GM21390 (cell line): ENCODE results near the gene ITGA2.

Experiments
- ATAC-seq: cut with Tn5 transposase; IDR thresholded peaks from one replicate; pipeline ENCODE4 v1.9.1; 2021; ENCODE audit not compliant: unreplicated experiment

The ITGA2 gene

GRCh38 chr5:53053364-53053763 lies 64.2 kb downstream of the ITGA2 start:
- no peak for ATAC-seq

DNA sequence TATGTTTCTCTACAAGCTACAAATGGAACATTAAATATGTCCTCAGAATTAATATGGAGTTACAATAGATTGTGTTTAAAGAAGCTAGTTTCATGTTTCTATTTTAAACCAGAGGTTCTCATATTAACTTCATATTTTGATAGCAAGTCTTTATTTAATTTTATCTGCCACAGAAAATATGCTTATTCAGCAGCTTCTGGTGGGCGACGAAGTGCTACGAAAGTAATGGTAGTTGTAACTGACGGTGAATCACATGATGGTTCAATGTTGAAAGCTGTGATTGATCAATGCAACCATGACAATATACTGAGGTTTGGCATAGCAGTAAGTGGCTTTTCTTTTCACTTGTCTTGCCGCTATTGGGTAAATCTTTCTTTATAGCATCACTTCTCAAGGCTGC lies 66.2 kb downstream of the ITGA2 start:
- ATAC-seq, result no peak

- ATAC-seq, result no peak
These were observed 70.1 kb downstream of the ITGA2 start for GRCh38 chr5:53059281-53059680.

- no peak for ATAC-seq
These were observed 74.0 kb downstream of the ITGA2 start for GRCh38 chr5:53063176-53063575.

DNA sequence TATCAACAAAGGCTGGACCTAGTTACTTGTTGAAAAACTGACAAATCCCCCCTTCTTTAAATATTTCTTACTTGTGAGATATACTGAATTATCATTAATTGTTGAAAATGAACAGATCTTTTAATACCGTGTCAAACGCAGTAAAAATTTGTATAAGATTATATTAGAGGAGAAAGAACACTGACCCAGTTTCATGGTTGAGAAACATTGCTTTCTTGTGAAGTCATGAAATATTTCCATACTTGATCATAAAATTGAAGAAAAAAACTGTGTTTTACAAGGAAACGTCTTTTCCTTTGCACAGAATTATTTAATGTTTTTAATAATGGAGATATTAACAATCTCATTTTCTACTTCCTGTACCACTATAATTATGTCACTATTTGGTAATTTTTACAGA lies 74.6 kb downstream of the ITGA2 start:
- ATAC-seq, result no peak

DNA sequence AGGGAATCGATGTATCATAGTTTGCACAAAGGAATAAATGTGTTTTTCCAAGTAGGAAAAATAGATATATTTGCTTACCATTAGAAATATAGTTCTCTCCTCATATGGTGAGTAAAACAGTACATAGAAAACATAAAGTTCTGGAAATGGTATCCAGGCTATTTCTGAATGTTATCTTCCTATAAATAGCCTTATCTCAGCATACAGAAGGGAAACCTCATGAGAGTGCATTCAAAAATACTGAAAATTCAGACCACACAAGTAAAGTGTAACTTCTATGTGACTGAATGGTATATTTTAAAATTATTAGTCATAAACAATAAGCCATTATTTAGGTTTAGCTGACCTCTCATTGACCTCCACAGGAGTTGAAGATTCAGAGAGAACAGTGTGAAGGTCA lies 76.9 kb downstream of the ITGA2 start:
- no peak for ATAC-seq

DNA sequence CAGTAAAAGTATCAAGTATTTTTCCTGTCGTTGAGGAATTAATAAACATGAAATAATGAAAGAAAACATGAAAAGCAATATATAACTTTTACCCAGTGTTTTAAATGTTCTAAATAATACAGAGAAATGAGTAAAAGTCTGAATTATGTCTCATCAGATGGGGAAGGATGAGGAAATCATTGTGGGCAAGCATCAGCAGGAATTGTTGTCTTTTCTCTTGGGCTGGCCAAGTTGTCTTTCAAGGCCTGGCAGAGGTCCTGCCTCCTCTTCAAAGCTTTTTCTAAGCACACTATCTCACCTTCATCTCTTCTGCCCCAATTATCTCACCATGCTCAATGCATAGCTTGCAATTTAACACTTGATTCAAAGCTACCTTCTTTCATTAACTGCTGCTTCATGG lies 78.5 kb downstream of the ITGA2 start:
- no peak for ATAC-seq

DNA sequence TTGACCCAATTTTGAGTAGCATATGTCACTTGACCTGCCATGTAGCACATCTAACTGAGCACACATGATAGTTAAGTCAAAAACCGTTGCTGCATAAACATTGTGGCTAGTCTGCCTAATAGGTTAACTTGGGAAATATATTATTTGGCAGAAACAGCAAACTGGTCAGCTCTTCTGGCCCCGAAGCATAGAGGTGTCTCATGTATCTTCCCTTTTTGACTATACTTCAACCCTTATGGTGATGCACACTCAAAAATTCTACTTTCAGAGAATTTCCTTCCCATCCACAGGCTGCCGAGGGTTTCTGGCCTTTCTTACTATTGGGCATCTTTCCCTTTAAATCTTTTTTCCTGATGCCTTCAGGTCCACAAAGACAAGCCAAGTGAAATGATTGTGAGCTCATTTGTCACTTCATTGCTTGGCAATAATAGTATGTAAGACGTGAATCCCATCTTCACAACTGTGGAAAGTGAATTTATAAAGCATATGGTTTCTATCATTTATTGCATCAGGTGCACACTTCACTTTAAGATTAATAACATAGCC lies 79.2 kb downstream of the ITGA2 start:
- no peak for ATAC-seq

DNA sequence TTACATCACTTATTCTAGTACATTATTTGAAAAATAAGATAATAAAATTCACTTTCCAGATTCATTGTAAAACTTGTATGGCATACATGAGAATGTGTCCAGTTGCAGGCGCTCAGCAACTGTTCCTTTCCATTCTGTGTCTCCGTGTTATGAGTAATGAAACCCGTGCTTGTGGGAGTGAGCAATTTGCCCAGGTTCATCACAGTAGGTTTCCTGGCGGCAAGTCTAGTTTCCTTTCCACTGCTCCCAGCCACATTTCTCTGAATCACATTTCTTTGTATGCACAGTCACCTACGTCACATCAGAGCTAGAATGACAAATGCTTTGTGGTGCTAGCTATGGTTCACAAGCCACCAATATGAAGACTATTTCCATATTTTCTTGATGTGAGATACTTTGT lies 80.5 kb downstream of the ITGA2 start:
- ATAC-seq, result no peak

- no peak for ATAC-seq
These were observed 82.1 kb downstream of the ITGA2 start for GRCh38 chr5:53071298-53071697.

DNA sequence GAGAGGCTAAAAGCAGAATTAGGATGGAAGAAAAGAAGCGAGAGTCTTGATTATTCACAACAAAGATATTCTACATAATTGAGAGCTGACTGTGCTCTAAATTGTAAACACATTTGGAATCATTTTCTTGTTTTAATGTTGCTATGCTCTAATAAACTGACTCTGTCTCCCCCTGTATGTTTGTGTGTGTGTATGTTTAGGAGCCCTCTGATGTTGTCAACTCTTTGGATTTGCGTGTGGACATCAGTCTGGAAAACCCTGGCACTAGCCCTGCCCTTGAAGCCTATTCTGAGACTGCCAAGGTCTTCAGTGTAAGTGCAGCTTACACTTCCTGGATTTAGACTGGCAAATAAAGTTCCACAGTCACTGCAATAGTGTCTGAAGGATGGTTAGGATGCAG lies 82.6 kb downstream of the ITGA2 start:
- no peak for ATAC-seq

- no peak for ATAC-seq
These were observed 84.2 kb downstream of the ITGA2 start for GRCh38 chr5:53073348-53073747.

DNA sequence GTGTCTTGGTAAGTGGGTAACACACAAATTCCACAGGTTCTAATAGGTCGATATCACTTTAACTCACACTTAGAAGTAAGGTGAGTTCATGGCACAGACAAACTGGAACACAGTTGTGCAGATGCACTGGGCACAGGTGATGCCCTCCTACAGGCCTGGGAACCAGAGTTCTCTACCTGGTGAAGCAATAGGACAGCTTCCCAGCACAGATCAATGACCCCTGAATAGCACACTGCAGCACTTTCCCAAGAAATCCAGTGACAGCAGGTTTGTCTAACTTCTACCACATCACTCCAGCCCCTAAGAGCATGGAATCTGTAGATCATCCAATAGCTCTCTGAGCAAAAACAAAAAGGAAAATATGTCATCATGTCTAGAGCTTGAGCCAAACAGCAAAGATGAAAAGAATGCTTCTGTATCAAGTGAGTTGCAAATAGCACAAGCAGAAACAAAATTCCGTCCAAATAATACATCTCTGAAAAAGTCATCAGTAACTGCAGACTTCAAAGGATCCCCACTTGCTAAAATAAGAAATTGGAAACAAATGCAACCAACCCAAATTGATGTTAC lies 86.9 kb downstream of the ITGA2 start:
- ATAC-seq, result no peak

DNA sequence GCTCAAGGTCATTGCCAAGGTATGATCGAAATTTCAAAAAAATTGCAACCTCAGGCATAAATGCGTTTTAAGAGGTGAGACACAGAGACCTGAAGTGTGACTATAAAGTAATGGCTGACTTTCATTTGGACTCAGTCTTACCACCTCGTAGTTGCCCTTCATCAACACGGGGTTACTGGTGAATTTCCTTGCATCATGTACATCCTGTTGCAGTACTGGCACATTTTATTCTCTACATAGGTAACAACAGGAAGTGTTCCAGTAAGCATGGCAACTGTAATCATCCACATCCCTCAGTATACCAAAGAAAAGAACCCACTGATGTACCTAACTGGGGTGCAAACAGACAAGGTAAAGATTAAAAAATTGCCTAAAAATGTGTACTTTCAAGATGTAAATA lies 91.1 kb downstream of the ITGA2 start:
- no peak for ATAC-seq

DNA sequence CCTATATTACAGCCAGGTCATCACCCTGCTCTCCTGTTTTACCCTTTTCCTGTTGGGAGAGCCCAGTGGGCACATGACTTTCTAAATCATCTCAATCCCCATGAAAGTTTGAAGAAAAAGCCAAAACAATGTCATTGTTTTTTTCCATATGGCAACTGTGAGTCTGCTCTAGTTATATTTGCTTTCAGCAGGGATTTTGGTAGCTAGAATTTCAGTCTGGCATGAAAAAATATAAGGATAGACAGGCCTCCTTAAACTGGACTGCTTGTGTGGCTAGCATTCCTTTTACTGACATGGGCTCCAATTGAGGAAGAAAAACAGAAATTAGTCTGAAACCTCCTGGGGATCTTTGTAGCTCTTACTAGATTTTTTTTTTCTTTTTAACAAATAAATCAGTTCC lies 94.8 kb downstream of the ITGA2 start:
- ATAC-seq, result no peak

- no peak for ATAC-seq
These were observed 95.5 kb downstream of the ITGA2 start for GRCh38 chr5:53084546-53085255.

DNA sequence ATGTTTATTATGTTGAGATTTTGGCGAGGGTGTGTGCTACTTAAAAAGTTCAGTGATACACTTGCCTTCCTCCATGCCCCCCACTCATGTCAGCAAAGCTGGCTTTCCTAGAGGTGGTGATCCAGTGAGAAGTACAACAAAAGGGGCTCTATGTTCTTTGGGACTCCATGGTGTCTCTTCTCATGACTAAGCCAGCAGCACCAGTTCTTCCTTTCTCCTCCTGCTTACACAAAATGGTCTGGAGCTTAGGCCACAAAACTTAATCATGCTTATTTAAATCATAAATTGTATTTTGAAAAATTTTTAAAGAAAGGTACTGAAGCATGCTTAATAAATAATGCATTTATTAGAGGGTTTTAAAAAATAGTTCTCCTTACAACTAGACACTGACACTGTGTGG lies 98.0 kb downstream of the ITGA2 start:
- ATAC-seq, result no peak

- no peak for ATAC-seq
These were observed 98.5 kb downstream of the ITGA2 start for GRCh38 chr5:53087621-53088121.

DNA sequence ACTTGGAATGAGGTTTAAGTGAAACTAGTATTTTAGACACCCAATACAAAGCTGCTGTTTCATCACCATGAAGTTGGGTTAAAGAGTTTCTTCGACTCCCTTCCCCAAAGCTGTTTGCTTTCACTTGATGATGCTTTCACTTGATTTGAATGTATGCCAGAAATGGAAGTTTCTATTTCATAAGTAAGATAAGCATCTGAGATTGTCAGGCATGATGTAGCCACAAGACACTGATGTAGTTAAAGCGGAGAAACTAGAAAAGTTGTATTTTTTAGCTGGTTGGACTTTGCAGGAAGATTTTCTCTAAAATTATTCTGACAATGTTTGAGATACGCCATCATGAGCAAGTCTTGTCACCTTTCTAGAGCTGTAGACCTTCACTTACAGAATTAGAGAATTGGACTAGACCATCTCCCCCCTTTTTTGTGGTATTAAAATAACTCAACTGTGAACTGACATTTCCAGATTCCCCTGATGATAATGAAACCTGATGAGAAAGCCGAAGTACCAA lies 100.4 kb downstream of the ITGA2 start:
- peak; percentile 87 for ATAC-seq

DNA sequence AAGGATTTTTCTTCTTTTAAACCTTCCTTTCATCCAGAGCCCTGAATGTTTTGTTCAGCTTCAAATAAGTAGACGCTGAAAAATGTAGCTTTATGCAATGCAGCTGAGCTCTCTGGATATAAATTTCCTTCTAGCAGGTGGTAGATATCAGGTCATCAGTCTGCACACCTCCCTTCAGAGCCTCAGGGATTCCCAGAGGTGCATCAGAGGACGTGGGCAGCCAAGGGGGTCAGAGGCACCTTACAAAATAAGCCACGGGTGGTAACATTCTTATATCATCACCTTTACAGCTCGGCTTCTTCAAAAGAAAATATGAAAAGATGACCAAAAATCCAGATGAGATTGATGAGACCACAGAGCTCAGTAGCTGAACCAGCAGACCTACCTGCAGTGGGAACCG lies 101.1 kb downstream of the ITGA2 start:
- ATAC-seq, result no peak

DNA sequence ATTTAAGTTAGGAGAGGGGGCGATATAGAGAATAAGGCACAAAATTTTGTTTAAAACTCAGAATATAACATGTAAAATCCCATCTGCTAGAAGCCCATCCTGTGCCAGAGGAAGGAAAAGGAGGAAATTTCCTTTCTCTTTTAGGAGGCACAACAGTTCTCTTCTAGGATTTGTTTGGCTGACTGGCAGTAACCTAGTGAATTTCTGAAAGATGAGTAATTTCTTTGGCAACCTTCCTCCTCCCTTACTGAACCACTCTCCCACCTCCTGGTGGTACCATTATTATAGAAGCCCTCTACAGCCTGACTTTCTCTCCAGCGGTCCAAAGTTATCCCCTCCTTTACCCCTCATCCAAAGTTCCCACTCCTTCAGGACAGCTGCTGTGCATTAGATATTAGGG lies 102.1 kb downstream of the ITGA2 start:
- no peak for ATAC-seq

GRCh38 chr5:53092242-53092641 lies 103.1 kb downstream of the ITGA2 start:
- no peak for ATAC-seq
